Measurements from ENCODE around the gene VIT.

Gene VIT

DNA sequence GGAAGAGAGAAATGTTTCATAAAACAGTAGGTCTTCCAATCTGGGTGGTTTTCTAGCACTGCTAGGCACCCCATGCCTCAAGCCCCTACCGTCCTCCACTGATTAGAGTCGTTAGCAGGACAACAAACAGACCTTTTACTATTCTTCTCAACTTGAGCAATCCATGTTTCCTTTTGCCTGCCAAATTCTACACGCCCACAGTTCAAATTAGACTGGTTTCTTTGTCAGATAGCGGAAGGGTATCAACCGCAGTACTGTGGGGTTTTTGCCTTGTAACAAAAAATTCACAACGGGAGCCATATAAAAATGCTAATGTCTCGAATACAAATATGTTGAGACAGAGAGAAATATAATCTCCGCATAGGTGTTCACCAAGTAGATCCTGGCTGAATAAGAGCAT, 59.9 kb downstream of the VIT start:
- DNase-seq (ENCODE audit: low read depth in 2 of 2, low spot score in 1 of 2) = no peak

DNA sequence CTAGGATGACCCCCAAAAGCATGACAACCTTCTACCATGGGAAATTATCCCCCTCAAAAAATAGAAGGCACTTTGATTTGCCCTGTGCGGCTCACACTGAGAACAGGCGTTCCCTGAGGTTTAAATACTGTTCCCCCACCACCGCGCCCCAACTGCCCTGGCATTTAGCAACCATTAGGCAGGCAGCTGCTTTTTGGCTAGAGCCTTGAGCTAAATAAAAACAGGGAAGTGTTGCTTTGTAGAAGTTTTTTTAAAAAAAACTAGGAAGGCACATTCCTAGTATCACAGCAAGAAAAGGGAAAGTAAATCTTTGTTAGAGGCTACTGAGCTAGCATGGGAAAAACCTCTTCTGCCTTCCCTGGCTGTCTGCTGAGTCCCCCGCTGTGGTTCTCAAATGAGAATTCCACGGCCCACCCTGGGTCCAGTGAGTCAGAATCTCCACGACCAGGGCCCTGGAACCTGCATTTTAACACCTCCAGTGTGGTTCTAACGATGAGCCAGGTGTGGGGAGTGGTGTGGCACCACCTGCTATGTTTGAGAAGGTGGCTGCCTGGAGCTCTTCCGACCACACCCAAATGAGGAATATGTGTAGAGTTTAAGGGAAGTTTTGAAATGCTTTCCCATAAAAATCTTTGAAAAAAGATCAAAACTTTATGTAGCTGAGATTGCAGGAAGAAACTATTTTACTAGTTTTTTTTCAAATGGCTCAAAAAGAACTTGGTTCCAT, 66.4 kb downstream of the VIT start:
- no peak for DNase-seq (ENCODE audit: low read depth in 2 of 2, low spot score in 1 of 2)

DNA sequence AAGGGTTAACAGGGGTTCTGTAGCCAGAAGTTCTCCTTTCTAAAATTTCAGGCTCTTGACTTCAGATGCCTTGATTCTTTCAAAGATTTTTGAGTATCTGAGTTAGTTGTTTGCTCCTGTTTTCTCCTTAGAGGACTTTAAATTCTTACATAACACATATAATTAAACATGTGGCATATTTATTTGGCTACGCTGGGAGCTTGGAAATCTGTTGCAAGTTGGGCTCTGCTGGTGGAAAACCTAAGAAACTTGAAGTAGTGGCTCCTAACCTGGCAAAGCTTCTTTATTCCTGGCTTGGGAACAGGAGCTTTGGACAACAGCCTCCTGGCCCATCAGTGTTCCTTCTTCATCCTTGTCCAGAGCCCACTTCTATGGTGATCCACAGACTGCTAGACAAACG, 72.6 kb downstream of the VIT start:
- no peak for DNase-seq (ENCODE audit: low read depth in 2 of 2, low spot score in 1 of 2)

DNA sequence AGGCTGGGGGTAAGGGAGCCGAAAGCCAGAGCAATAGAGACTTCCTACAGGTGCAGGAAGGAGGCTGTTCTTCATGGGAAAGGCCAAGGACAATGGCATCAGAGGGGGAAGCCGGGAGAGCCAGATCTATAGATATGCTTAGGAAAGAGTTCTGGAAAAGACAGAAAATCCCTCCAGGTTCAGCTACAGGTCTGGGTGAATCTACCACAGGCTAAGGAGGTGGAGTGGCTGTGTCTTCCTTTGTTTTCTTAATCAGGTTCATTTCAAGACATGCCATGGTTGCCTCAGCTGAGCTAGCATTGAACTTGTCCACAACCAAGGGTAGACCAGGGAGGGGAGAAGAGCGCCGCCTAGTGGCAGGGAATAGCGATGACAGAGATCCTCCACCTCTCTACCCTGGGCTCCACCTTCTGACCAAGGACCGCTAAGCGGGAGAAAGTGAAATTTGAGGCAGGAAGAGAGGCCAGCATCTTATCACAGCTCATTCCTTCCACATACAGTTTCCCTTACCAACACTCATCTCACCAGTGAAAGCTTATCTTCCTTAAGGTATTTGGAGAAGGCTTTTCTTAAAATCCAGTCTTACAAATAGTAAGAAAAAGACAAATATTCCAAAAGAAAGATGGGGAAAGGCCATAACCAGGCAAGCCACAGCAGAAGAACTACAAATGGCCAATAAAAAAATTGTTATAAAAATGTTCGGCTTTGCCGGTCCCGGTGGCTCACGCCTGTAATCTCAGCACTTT, 74.2 kb downstream of the VIT start:
- no peak for DNase-seq (ENCODE audit: low read depth in 2 of 2, low spot score in 1 of 2)

DNA sequence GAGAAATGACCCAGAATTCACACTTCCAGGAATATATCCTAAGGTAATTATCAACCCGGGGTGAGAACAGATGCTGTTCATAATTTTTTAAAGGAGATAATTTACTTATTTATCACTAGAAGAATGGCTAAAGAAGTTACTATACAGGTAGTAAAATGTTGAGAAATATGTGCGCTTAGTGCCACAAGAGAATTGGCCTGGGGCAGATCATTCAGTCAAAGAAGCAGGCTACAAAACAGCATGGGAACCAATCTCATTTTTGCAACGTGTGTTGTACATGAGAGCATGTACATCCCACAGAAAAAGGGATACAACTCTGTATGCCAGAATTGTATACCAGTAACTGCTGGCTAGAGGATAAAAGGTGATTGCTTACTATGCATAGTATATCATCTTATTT, 75.2 kb downstream of the VIT start:
- no peak for DNase-seq (ENCODE audit: low read depth in 2 of 2, low spot score in 1 of 2)

DNA sequence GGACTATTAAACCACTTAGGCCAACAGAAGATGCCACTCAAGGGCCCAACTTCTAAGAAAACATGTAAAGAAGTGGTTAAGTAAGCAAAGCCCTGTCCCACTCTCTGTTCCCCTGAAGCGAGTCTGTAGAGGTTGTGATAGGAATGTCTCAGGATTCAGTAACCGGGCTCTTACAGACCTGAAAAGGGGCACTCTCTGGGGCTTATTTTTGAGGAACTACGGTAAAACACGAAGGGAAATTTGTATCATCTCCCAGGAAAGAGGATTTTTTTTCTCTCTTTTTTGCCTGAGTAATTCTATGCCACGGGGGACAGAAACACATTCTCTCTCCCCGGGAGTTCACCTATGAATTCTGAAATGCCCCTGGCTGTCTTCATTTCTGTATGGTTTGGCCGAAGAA, 77.4 kb downstream of the VIT start:
- DNase-seq (ENCODE audit: low read depth in 2 of 2, low spot score in 1 of 2) = no peak

DNA sequence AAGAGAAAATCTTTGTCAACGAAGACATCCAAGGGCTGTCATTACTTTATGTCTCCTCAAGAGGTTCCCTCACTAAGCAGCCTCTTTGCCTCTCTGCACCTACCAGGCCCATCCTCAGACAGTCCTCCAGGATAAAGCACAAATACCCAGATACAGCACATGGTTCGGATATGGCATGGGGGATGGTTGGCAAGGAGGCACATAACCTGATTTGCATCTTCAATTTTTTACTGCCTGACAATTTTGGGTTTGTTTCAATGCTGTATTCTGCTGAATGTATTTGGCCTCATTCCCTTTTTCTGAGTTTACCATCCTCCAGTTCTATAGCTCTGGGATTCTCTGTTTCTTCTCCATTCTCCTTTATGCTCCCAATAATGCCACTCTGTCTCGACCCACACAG, 78.8 kb downstream of the VIT start:
- DNase-seq (ENCODE audit: low read depth in 2 of 2, low spot score in 1 of 2) = no peak

DNA sequence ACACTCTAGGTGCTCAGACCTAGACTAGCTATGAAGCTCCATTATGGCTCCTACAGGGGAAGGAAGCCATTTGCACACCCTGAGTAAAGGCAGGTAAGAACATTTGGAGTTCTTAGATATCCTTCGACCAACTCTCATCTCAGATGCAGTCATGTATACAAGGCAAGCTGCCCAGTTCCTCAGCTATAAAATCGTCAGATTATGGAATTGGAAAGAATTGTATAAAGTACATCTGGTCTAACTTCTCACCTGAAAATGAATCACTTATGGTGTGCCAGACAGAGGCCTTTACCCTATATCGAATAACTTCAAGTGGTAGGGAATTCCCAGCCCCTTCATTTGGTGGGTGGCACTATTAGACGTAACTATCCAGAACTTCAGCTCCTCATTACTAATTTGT, 79.3 kb downstream of the VIT start:
- DNase-seq (ENCODE audit: low read depth in 2 of 2, low spot score in 1 of 2) = no peak

DNA sequence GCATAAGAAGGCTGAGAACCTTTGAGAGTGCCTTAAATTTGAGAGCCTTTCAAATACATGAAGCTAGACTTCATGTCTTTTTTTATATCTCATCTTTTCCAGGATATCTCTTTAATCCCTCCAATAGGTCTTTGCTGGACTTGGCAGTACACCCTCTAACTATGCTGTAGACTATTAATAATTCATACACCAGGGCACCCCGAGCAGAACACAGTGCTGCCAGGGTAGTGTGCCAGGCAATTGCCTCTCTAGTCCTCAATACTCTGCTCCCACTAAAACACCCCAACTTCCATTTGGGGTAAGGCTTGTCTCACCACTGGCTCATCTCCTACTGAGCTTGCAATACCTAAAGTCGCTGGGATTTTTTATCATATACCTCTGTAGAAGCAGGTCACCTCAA, 80.8 kb downstream of the VIT start:
- DNase-seq (ENCODE audit: low read depth in 2 of 2, low spot score in 1 of 2) = no peak

DNA sequence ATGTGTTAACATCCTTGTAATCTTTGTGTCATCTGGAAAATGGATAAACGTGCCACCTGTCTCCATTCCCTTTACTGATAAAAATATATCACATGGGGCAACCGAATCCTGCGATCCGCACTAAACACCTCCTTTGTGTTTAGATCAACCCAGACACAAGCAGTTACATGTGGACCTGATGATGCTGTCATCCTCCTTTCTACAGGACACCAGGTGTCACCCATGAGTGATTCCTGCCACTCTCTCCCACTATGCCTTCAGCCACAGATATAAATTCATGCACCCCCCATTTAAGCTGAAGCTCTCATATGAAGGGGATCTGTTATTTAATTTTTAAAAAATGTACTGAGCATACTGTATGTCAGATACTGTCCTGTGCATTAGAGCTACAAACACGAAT, 81.3 kb downstream of the VIT start:
- no peak for DNase-seq (ENCODE audit: low read depth in 2 of 2, low spot score in 1 of 2)

DNA sequence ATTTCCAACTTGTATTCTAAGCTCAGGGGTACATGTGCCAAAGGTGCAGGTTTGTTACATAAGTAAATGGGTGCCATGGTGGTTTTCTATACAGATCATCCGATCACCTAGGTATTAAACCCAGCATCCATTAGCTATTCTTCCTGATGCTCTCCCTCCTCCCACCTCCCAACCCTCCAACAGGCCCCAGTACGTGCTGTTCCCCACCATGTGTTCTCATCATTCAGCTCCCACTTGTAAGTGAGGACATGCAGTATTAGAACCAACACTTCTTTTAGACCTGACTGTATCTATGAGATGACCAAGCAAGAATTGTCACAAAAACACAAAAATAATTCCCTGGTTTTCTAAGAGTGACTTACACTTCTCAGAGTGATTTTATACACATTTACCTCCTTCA, 83.0 kb downstream of the VIT start:
- no peak for DNase-seq (ENCODE audit: low read depth in 2 of 2, low spot score in 1 of 2)

DNA sequence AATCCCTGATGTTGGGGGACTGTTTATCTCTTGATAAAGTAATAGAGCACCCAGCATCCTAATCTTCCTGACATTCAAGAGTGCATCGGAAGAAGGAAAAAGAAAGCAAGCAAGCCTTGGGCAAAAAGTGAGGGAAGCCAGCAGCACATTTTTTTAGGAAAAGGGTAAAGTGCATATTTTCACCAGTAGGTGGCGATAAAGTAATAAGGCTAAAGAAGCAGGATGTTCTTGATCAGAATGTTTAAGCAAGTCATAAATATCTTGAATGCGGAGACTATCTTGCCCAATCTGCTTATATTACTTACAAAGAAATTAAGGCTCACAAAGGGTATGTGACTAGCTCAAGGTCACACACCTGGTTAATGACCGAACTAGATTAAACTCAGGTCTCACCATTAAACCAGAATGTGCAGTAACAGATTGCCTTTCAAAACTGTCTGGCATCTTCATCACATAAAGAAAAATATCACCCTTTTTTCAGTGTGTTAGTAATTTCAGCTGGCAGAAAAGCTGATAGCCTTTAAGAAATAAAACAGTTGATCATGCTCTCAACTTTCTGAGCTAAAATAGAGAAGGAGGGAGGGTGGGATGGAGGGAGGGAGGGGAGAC, 83.8 kb downstream of the VIT start:
- DNase-seq (ENCODE audit: low read depth in 2 of 2, low spot score in 1 of 2) = no peak

DNA sequence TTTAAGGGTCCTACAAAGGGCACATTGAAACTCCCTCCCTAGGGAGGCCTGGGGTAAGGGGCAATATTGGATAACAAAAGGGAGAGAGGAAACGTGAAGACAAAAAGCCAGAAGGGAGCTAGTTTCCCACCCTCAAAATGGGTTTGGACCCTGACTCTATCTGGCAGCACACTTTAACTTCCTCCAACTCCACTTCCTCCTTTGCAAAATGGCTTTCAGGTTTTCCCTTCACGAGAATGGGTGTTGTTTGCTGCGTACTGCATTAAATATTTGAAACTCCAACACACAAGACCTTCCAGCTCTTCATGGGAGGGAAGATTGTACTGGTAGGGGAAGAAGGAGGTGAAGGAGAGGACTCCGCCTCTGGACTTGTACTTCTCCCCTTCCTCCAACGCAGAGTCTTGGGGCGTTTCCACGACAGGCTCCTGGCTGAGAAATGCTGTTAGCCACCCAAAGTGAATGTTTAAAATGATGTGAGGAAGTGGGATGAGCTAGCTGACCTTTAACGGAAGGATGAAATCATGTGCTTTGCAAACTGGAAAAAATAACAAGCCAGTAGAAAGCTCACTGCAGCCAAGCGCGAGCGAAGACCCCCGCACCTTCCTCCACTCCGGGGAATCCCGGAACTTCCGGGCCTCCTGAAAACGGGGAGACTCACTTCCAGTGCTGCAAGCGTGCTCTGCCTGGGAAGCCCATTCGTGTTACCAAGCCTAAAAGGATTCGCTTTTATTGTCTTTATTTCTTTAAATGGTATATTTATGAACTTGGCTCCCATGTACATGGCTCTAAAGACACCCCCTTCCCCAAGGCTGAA, 85.6 kb downstream of the VIT start:
- DNase-seq (ENCODE audit: low read depth in 2 of 2, low spot score in 1 of 2) = no peak

DNA sequence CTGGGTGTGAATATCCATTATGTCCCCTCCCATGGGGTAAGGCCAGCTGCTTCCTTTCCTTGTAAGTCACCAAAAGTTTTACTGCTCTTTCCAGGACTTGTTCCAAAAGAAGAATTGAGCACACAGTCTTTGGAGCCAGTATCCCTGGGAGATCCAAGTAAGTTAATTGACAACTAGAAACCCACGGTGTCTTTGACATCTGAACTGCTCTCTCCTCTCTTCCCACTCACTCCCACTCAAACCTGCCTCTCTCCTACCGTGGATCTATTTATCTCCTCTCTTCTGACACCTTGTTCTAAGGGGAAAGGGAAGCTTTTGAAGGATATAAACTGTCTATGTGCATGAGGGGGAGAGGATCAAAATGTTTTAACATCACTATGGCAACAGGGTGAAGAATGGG, 86.7 kb downstream of the VIT start:
- DNase-seq (ENCODE audit: low read depth in 2 of 2, low spot score in 1 of 2) = no peak

DNA sequence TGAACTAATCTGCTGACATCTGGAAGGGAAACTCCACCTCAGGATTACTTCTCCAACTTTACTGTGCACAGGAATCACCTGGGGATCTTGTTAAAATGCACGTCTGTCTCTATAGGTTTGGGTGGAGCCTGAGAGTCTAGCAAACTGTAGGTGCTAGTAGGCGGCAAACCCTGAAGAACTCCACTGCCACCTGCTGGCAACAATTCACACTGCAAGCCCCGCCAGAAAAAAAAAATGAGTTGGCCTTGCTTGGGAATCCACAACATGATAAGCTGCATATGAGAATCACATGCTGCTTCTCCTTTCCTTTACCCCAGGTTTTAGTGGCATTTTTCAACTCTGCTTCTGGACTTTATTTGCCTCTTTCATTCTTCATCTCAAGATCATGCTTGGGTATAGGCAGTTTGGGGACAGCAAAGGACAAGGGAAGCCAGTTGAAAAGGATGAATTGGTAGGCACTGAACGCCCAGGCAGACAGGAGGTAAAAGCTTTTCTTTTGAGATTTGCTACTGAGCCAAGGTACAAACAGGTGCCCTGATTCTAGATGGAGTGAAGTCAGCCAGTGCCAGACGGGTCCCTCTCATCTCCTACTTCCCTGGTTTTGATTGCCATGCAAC, 88.8 kb downstream of the VIT start:
- DNase-seq (ENCODE audit: low read depth in 2 of 2, low spot score in 1 of 2) = peak in 1 of 2 donors; percentile 21

DNA sequence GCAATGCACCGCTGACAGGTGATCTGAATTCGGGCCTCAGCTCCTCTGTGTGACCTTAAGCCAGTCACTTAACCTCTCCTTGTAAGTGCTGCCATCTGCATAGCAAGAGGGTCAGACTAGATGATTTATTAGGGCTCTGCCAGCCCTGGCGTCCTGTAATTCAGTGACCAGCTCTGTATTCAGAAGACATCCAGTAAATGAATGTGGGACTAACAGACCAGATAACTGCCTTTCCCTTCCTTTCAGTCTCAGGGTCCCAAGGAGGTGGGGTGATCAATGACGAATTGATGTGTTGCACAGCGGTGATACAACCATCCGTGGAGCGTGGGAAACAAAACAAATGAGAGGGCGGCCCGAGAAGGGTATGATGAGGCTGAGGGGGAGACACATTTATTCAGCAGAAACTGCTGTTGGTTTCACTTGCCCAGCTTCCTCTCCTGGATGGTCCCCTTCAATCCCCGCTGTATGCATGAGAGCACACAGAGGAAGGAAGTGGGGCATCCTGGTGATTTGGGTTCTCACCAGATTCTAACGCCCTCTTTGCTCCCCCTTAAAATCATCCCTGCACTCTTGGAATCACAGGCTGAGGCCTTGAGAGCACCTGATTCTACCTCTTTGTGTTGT, 92.8 kb downstream of the VIT start:
- no peak for DNase-seq (ENCODE audit: low read depth in 2 of 2, low spot score in 1 of 2)

DNA sequence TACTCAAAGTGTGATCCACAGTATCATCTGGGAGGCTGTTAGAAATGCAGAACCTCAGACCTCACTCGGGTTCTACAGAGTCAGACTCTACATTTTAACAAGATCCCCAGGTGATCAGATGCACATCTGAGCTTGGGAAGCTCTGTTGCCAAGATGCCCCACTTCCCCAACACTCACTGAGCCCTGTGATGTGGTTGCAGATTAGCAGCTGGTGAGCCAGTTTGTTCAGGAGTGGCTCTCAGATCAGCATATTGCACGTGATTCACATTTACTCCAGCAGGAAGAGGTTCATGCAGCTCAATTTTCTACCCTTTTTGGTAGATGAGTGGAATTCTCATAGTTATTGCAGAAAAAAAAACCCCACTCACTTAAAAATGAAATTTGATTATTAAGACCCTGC, 96.4 kb downstream of the VIT start:
- DNase-seq (ENCODE audit: low read depth in 2 of 2, low spot score in 1 of 2) = no peak

DNA sequence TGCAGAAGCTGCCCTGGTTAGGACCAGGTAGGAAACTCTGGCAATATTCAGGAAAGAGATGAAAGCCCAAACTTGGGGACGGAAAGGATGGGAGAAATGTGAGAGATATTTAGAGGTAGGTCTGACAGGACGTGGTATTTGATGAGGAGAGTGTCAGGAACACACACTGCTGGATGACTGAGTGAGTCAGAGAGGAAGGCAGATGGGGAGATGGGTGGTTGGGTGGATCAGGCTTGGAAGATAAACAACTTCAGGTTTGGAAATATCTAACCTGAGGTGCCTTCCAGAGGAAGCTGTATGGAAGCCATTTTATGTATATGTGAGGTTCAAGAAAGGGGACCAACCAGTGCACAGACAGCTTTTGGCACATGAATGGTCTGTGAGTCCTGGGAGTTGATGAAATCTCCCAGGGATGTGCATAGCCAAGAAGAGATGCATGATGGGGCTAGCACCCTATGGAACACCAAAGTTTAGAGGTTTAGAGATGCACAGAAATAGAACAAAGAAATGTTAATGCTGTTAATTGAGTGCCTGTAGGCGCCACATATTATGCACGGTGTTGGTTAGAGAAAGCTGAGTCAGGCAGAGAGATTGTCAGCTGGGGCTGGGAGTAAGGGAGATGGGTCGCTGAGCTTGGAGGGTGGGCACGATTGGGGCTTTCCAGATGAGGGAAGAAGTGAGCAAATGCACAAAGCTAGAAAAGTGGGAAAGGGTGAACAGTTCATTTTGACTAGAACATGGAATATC, 101.0 kb downstream of the VIT start:
- no peak for DNase-seq (ENCODE audit: low read depth in 2 of 2, low spot score in 1 of 2)

DNA sequence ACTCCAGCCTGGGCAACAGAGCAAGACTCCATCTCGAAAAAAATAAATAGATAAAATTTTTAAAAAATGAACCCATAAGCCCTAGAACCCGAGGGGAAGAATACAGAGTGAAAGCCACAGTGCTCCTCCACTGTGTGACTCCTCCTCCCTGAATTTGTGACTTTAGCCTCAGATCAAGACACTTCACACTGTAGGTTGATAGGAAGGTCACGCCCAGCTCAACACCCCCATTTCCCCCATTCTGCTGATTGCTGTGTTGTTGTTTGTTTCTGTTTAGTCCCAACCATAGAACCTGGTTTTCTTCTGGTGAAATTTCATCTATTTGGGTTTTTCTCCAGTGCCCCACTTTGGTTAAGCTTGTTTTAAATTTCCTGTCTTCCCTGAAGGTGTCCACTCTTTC, 102.2 kb downstream of the VIT start:
- DNase-seq (ENCODE audit: low read depth in 2 of 2, low spot score in 1 of 2) = no peak

DNA sequence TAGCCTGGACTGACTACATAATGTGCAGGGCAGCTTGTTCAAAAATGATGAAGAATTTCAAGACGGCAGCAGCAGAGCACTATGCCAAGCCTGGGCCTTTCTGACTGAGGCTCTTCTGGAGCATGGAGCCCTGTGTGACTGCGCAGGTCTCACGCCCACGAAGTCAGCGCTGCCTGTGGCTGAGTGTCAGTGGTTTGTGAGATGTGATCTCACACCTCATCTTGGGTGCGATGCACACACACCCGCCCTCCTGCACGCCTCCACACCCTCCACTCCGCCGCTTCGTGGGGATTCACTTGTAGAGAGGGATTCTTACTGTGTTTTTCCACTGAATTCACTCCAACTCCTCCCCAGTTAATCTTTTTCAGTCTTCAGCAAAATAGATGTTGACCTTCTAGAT, 103.9 kb downstream of the VIT start:
- peak in 1 of 2 donors; percentile 25 for DNase-seq (ENCODE audit: low read depth in 2 of 2, low spot score in 1 of 2)
